Measurements from ENCODE around the gene CNOT1. TPM values are rescaled to one million over a fixed set of nuclear protein-coding genes. Genes with fewer than 3 reads are reported as not detected.
A peak's percentile ranks its signal among the peaks of the same experiment; 100 is the strongest.
"Not testable (repeated sequence)": the region's sequence is repeated elsewhere in the genome, so short reads cannot be mapped to it uniquely, and the experiment has no call there.

Gene CNOT1
- polyA plus RNA-seq, 1 experiment, result 133 TPM

DNA sequence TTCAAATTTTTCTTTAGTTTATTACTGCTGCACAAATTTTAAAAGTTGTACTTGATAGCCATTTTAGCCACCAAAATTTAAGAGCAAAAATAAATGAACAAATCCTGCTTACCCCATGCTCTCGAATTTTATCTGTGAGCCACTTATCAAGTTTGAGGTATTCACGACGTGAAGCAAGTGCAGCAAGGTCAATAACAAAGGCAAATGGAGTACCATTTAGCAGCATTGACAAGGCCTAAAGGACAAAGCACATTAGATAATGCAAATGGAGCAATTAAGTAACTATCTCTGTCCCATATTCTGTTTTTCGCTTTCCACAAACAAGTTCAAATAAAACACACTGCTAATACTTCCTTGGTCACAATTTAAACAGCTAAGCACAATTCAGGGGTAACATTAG is 54.7 kb downstream of the CNOT1 start:
- no peak for TF ChIP-seq CTCF (IDR thresholded peaks at IDR 0.05; ENCODE audit: insufficient read depth, low read depth, low read length)
- Histone ChIP-seq H3K36me3 (ENCODE audit: control insufficient read depth, insufficient read depth, low read length) (peaks cover 13% of the 10 kb centered on the region), H3K27me3 (ENCODE audit: control insufficient read depth, insufficient read depth, low read length) (no peaks in the 10 kb centered on the region), H3K4me3 (ENCODE audit: low read depth, low read length) (no peak overlapping the region)
- no peak for DNase-seq (ENCODE audit: low read depth)
- POLR2A ChIA-PET, result no interaction called here
- CTCF ChIA-PET, result no interaction called here

- CTCF ChIA-PET, result not testable (repeated sequence)
Observed at GRCh38 chr16:58565697-58566096, 63.9 kb downstream of the CNOT1 start.

DNA sequence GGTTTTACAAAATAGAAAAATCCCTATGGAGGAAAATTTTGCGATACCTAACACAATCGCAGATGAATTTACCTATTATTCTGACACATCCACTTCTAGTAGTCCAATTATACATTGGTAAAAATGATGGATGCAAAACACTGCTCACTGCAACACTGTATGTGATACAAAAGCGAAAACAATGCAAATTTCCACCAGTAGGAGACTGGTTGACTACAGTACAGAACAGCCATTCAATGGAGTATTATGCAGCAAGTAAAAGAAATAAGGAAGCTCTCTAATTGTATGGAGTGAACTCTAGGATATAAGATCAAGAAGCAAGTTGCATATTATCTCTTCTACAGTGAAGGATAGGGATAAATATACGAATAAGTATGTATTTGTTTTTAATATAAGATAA is 65.9 kb downstream of the CNOT1 start:
- peaks cover 11% of the 10 kb centered on the region for H3K36me3 ChIP-seq (ENCODE audit: control insufficient read depth, insufficient read depth, low read length)
- TF ChIP-seq CTCF (IDR thresholded peaks at IDR 0.05; ENCODE audit: insufficient read depth, low read depth, low read length), result no peak
- DNase-seq (ENCODE audit: low read depth), result no peak
- H3K27me3 ChIP-seq (ENCODE audit: control insufficient read depth, insufficient read depth, low read length), result no peaks in the 10 kb centered on the region
- H3K4me3 ChIP-seq (ENCODE audit: low read depth, low read length), result no peak overlapping the region
- ChIA-PET CTCF (no interaction called here), POLR2A (no interaction called here)

More at GRCh38 chr16:58565697-58566096, 63.9 kb downstream of the CNOT1 start:
- H3K4me3 ChIP-seq (ENCODE audit: low read depth, low read length); H3K27me3 ChIP-seq (ENCODE audit: control insufficient read depth, insufficient read depth, low read length); DNase-seq (ENCODE audit: low read depth); H3K36me3 ChIP-seq (ENCODE audit: control insufficient read depth, insufficient read depth, low read length); POLR2A ChIA-PET: not testable (repeated sequence)

DNA sequence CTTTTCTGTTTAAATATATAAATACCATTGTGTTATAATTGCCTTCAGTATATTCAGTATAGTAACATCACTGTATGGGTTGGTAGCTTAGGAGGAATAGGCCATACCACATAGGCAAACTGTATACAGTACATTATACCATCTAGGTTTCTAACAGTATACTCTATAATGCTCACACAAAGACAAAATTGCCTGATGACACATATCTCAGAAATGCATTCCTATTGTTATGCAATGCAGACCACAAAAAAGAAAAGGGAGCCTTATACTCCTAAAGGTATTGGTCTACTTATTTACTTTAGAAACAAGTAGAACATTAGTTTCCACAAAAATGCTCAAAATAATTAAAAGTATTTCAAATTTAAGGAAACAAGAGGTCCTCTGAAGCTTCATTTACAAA is 66.4 kb downstream of the CNOT1 start:
- POLR2A ChIA-PET, result no interaction called here
- CTCF ChIA-PET, result no interaction called here
- H3K36me3 ChIP-seq (ENCODE audit: control insufficient read depth, insufficient read depth, low read length), result peaks cover 13% of the 10 kb centered on the region
- TF ChIP-seq CTCF (IDR thresholded peaks at IDR 0.05; ENCODE audit: insufficient read depth, low read depth, low read length), result no peak
- no peak overlapping the region for H3K4me3 ChIP-seq (ENCODE audit: low read depth, low read length)
- no peaks in the 10 kb centered on the region for H3K27me3 ChIP-seq (ENCODE audit: control insufficient read depth, insufficient read depth, low read length)
- DNase-seq (ENCODE audit: low read depth), result peak; percentile 15

GRCh38 chr16:58556678-58557077 is 72.9 kb downstream of the CNOT1 start:
- ChIA-PET CTCF (no interaction called here), POLR2A (no interaction called here)
- Histone ChIP-seq H3K4me3 (ENCODE audit: low read depth, low read length) (no peak overlapping the region), H3K36me3 (ENCODE audit: control insufficient read depth, insufficient read depth, low read length) (peaks cover 19% of the 10 kb centered on the region), H3K27me3 (ENCODE audit: control insufficient read depth, insufficient read depth, low read length) (no peaks in the 10 kb centered on the region)
- DNase-seq (ENCODE audit: low read depth), result no peak
- no peak for TF ChIP-seq CTCF (IDR thresholded peaks at IDR 0.05; ENCODE audit: insufficient read depth, low read depth, low read length)

DNA sequence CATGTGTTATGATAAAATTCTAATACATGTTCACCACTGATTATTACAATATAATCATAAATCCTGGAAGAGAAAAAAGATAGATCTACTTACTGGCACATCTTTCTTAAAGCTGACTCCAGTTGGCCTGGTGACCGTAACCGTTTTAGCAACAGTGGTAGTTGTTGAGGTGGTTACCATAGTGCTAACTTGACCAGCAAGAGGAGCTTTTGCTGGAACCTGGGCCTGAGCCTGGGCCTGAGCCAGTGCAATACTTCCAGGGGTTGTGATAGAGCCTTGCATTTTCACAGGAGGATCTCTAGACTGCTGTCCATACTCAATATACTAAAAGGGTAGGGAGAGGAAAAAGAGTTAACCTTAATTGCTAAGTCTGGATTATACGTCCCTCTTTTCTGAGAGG is 78.1 kb downstream of the CNOT1 start:
- no peak for TF ChIP-seq CTCF (IDR thresholded peaks at IDR 0.05; ENCODE audit: insufficient read depth, low read depth, low read length)
- CTCF ChIA-PET, result interaction anchor here (0.8 kb wide), 1 partner anchor 32 kb away, joined by 3 read pairs; no protein-coding TSS in a partner anchor
- DNase-seq (ENCODE audit: low read depth), result no peak
- Histone ChIP-seq H3K4me3 (ENCODE audit: low read depth, low read length) (no peak overlapping the region), H3K27me3 (ENCODE audit: control insufficient read depth, insufficient read depth, low read length) (no peaks in the 10 kb centered on the region), H3K36me3 (ENCODE audit: control insufficient read depth, insufficient read depth, low read length) (peaks cover 15% of the 10 kb centered on the region)
- POLR2A ChIA-PET, result no interaction called here
